Caco-2 (cell line): Measurements from ENCODE around the gene MOB2. TPM values are rescaled to one million over a fixed set of nuclear protein-coding genes. Genes with fewer than 3 reads are reported as not detected.

Source experiments
- BruUV-seq: library from RNA; stranded (reverse); fragments of 400-500 nt; replicated peaks from 2 replicates; lab custom pipeline; 2021; lab: Mats Ljungman, UMichigan
- CTCF ChIA-PET: fragments of 300-600 bp; sonication (Branson Sonifier 250); formaldehyde crosslinking; loops from one replicate; lab custom pipeline; 2022; ENCODE audit warnings: antibody characterized with exemption; lab: Charles Lee
- POLR2A ChIA-PET: fragments of 300-600 bp; sonication (Branson Sonifier 250); formaldehyde crosslinking; loops from one replicate; lab custom pipeline; 2022; ENCODE audit warnings: antibody characterized with exemption; lab: Charles Lee
- DNase-seq, 2 experiments: peaks; one replicate each; pipeline versions ENCODE4 v3.0.0 to v3.0.0-alpha.2; 2020 to 2022
- H3K27me3 ChIP-seq: replicated peaks from 2 replicates; pipeline ENCODE4 v1.6.0; 2011; ENCODE audit warnings: low read length; ENCODE audit not compliant: control insufficient read depth, insufficient read depth
- H3K36me3 ChIP-seq: 2 replicates; pipeline ENCODE4 v1.5.1; 2011; ENCODE audit warnings: low read length; ENCODE audit not compliant: control insufficient read depth, insufficient read depth
- H3K4me1 ChIP-seq: fragments of 250-450 bp; sonication (Bioruptor Pico); 2 replicates; pipeline ENCODE4 v1.5.1; 2020; ENCODE audit warnings: mild to moderate bottlenecking
- H3K4me3 ChIP-seq: 2 replicates; pipeline ENCODE4 v1.5.1; 2011; ENCODE audit warnings: low read depth, mild to moderate bottlenecking, control low read depth, low read length
- H3K9me3 ChIP-seq: fragments of 250-450 bp; sonication (Bioruptor Pico); 2 replicates; pipeline ENCODE4 v1.5.1; 2020; ENCODE audit warnings: mild to moderate bottlenecking, moderate library complexity
- H3K27ac Mint-ChIP-seq: one replicate; pipeline ENCODE4 v1.8.0; 2022; ENCODE audit warnings: mixed read lengths; ENCODE audit not compliant: unreplicated experiment
- H3K27me3 Mint-ChIP-seq: one replicate; pipeline ENCODE4 v1.8.0; 2022; ENCODE audit warnings: mixed read lengths; ENCODE audit not compliant: insufficient read depth, unreplicated experiment
- H3K36me3 Mint-ChIP-seq: one replicate; pipeline ENCODE4 v1.8.0; 2022; ENCODE audit warnings: mild to moderate bottlenecking, mixed read lengths; ENCODE audit not compliant: insufficient read depth, unreplicated experiment
- H3K4me1 Mint-ChIP-seq: one replicate; pipeline ENCODE4 v1.8.0; 2022; ENCODE audit warnings: low read depth, mixed read lengths; ENCODE audit not compliant: unreplicated experiment
- H3K4me3 Mint-ChIP-seq: one replicate; pipeline ENCODE4 v1.8.0; 2022; ENCODE audit warnings: mild to moderate bottlenecking, moderate library complexity, mixed read lengths; ENCODE audit not compliant: unreplicated experiment
- H3K9me3 Mint-ChIP-seq: one replicate; pipeline ENCODE4 v1.8.0; 2022; ENCODE audit warnings: mixed read lengths; ENCODE audit not compliant: unreplicated experiment
- intact Hi-C: fragments of 100-400 bp; cut with micrococcal nuclease; formaldehyde crosslinking; loops from one replicate; pipeline ENCODE4 v1.10.0; 2022; ENCODE audit not compliant: unreplicated experiment
- total RNA-seq: library from RNA; stranded (reverse); gene quantifications from 2 replicates; pipeline ENCODE4 v1.2.3, GENCODE V29; 2022
- TF ChIP-seq, protein P1 (sequence below), 2 experiments: fragments of 200-600 bp in 1 of 2; IDR thresholded peaks; 1 replicate in 1 of 2; 2 replicates in 1 of 2; pipeline versions ENCODE4 v1.5.1 to v1.8.0; 2011 to 2022; ENCODE audit warnings: antibody characterized with exemption in 1 of 2, control low read depth in 1 of 2, inconsistent platforms in 1 of 2, low read depth in 1 of 2, low read length in 1 of 2, mild to moderate bottlenecking in 1 of 2, moderate library complexity in 1 of 2; ENCODE audit not compliant: insufficient read depth in 1 of 2, severe bottlenecking in 1 of 2, unreplicated experiment in 1 of 2

The MOB2 gene
- total RNA-seq, 1 experiment from 2014 or later: 32.7 TPM

DNA sequence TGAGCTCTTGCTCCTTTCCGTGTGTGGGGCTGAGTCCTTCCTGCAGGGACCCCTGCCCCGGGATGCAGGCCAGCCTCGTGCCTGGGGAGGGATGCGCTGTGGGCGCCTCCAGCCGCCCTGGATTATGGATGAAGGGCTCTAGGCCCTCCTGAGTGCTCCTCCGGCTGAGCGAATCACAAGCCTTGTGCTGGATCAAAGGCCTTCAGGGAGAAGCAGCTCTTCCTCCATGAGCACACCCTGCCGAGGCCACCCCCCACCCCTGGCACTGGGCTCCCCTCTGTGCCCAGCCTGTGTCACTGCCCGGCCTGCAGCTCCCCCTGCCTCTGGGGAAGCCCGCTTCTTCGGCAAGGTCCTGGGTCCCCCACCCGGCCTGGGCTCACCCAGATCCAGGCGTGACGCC is 53.0 kb downstream of the MOB2 start:
- H3K27me3 Mint-ChIP-seq: no peaks in the 10 kb centered on the region
- H3K27ac Mint-ChIP-seq: no peak overlapping the region
- H3K36me3 Mint-ChIP-seq: no peaks in the 10 kb centered on the region
- ChIA-PET POLR2A (no interaction called here), CTCF (no interaction called here)
- no peaks in the 10 kb centered on the region for H3K27me3 ChIP-seq
- H3K9me3 Mint-ChIP-seq: no peaks in the 10 kb centered on the region
- H3K4me3 Mint-ChIP-seq: no peak overlapping the region
- peaks cover 7% of the 10 kb centered on the region for H3K9me3 ChIP-seq
- intact Hi-C loops: no loop called here
- H3K4me1 ChIP-seq: peaks cover 24% of the 10 kb centered on the region
- TF ChIP-seq, protein P1, sequence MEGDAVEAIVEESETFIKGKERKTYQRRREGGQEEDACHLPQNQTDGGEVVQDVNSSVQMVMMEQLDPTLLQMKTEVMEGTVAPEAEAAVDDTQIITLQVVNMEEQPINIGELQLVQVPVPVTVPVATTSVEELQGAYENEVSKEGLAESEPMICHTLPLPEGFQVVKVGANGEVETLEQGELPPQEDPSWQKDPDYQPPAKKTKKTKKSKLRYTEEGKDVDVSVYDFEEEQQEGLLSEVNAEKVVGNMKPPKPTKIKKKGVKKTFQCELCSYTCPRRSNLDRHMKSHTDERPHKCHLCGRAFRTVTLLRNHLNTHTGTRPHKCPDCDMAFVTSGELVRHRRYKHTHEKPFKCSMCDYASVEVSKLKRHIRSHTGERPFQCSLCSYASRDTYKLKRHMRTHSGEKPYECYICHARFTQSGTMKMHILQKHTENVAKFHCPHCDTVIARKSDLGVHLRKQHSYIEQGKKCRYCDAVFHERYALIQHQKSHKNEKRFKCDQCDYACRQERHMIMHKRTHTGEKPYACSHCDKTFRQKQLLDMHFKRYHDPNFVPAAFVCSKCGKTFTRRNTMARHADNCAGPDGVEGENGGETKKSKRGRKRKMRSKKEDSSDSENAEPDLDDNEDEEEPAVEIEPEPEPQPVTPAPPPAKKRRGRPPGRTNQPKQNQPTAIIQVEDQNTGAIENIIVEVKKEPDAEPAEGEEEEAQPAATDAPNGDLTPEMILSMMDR (IDR thresholded peaks at IDR 0.05; ENCODE audit: insufficient read depth in 1 of 2, low read depth in 1 of 2, low read length in 1 of 2, severe bottlenecking in 1 of 2, unreplicated experiment in 1 of 2): no peak
- DNase-seq: no peak
- H3K36me3 ChIP-seq: no peaks in the 10 kb centered on the region
- no TSS peak for BruUV-seq
- H3K4me1 Mint-ChIP-seq: no peaks in the 10 kb centered on the region
- H3K4me3 ChIP-seq: no peak overlapping the region

DNA sequence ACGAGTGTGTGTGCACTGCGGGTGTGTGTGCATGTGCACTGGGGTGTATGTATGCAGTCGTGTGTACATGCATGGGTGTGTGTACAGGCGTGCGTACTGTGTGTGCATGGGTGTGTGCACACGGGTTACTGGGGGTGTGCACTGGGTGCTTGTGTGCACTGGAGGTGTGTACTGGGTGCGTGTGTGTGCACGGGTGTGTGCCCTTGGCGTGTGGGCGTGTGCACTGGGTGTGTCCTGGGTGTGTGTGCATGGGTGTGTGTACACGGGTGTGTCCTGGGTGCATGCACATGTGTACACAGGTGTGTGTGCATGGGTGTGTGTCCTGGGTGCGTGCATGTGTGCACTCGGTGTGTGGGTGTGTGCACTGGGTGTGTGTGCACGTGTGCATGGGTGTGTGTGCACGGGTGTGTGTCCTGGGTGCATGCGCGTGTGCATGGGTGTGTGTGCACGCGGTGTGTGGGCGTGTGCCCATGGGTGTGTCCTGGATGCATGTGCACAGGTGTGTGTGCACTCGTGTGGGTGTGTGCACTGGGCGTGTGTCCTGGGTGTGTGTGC is 57.7 kb downstream of the MOB2 start:
- no peaks in the 10 kb centered on the region for H3K9me3 Mint-ChIP-seq
- no peak for DNase-seq
- H3K27me3 Mint-ChIP-seq: no peaks in the 10 kb centered on the region
- no peak overlapping the region for H3K4me3 Mint-ChIP-seq
- no peak overlapping the region for H3K27ac Mint-ChIP-seq
- no peaks in the 10 kb centered on the region for H3K27me3 ChIP-seq
- intact Hi-C loops: no loop called here
- BruUV-seq: no TSS peak
- no peak overlapping the region for H3K4me3 ChIP-seq
- H3K4me1 Mint-ChIP-seq: no peaks in the 10 kb centered on the region
- no peaks in the 10 kb centered on the region for H3K36me3 ChIP-seq
- H3K36me3 Mint-ChIP-seq: peaks cover 3% of the 10 kb centered on the region
- ChIA-PET POLR2A (no interaction called here), CTCF (no interaction called here)
- peaks cover 29% of the 10 kb centered on the region for H3K9me3 ChIP-seq
- TF ChIP-seq, protein P1 (IDR thresholded peaks at IDR 0.05; ENCODE audit: insufficient read depth in 1 of 2, low read depth in 1 of 2, low read length in 1 of 2, severe bottlenecking in 1 of 2, unreplicated experiment in 1 of 2): no peak
- H3K4me1 ChIP-seq: no peaks in the 10 kb centered on the region

DNA sequence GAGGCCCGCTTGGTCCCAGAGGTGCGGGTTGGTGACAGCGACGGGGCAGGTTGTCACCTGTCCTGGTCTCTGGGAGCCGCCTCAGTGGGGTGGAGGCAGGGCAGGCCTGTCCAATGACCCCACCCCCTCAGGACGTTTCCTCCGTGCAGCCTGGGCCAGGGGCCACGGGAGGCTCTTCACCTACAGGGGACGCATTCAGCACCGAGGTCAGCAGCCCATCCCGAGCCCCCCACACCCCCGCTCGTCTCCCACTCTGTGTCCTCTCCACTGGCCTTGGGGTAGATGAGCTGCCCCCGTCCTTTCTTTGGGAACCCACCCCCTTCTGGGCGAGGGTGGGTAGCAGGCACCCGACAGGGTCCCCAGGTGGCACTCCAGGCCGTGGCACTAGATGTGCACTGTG is 61.1 kb downstream of the MOB2 start:
- TF ChIP-seq, protein P1 (IDR thresholded peaks at IDR 0.05; ENCODE audit: insufficient read depth in 1 of 2, low read depth in 1 of 2, low read length in 1 of 2, severe bottlenecking in 1 of 2, unreplicated experiment in 1 of 2): no peak
- ChIA-PET CTCF (no interaction called here), POLR2A (no interaction called here)
- no peak overlapping the region for H3K4me3 Mint-ChIP-seq
- peaks cover 13% of the 10 kb centered on the region for H3K36me3 Mint-ChIP-seq
- DNase-seq: no peak
- no peaks in the 10 kb centered on the region for H3K36me3 ChIP-seq
- no peak overlapping the region for H3K27ac Mint-ChIP-seq
- no peaks in the 10 kb centered on the region for H3K27me3 Mint-ChIP-seq
- no peaks in the 10 kb centered on the region for H3K27me3 ChIP-seq
- intact Hi-C loops: no loop called here
- no peaks in the 10 kb centered on the region for H3K4me1 Mint-ChIP-seq
- H3K9me3 ChIP-seq: peaks cover 29% of the 10 kb centered on the region
- H3K4me3 ChIP-seq: no peak overlapping the region
- no TSS peak for BruUV-seq
- H3K4me1 ChIP-seq: no peaks in the 10 kb centered on the region
- H3K9me3 Mint-ChIP-seq: no peaks in the 10 kb centered on the region
